HG02840 (cell line): ENCODE results near the gene CALY.

Experiments
- ATAC-seq: cut with Tn5 transposase; IDR thresholded peaks from one replicate; pipeline ENCODE4 v1.9.1; 2021; ENCODE audit warnings: mild to moderate bottlenecking, moderate library complexity, moderate number of reproducible peaks; ENCODE audit not compliant: unreplicated experiment, low FRiP score

Gene CALY

GRCh38 chr10:133353202-133353959 is 16.7 kb upstream of the CALY start:
- no peak for ATAC-seq

DNA sequence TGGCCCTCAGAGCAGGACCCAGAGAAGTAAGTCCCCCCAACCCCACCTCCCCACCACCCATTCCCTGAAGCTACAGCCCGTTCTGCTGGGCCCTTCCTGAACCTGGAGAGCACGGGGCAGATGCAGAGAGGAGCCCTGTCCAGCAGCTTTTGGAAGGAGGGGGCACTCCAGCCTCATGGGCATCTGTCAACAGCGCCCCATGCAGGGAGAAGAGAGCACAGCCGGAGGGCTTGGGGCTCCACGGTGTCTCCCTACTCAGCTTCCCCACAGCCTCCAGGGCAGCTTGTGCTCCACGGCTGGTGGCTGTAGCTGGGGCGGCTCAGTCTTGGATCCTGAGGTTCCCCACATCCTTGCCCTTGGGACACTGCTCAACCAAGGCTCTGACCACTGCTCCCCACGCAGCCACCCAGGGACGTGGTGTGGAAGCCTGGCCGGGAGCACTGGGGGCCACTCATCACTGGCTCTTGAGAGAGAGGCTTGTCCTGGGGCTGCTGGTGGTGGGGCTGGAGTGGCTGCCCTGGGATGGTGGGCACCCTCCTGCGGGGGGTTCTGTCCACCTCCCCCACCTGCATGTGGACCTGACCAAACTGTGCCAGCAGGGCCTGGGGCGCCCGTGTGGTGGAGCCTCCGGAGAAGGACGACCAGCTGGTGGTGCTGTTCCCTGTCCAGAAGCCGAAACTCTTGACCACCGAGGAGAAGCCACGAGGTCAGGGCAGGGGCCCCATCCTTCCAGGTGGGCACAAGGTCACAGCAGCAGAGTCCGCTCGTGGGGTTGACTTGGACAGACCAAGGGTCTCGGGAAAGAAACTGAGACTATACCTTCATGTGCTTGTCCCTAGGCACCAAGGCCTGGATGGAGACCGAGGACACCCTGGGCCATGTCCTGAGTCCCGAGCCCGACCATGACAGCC is 15.0 kb upstream of the CALY start:
- ATAC-seq = no peak

DNA sequence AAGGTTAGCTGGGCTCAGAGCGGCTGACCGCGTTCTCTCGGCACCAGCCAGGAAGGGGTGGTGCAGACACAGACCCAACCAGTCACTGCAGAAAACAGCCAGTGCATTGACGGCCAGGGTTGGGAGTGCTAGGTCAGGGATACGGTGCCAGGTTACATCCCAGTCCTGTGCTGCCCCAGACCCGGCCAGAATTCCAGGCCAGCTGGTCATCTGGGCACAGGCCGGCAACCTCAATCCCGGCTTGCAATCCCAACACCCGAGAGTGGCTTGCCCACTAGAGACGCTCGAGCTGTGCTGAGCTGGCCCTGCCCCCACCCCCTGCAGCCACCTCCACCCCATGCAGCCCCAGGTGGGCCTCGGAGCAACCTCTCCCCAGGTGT is 14.2 kb upstream of the CALY start:
- no peak for ATAC-seq

GRCh38 chr10:133350283-133350949 is 13.7 kb upstream of the CALY start:
- no peak for ATAC-seq

DNA sequence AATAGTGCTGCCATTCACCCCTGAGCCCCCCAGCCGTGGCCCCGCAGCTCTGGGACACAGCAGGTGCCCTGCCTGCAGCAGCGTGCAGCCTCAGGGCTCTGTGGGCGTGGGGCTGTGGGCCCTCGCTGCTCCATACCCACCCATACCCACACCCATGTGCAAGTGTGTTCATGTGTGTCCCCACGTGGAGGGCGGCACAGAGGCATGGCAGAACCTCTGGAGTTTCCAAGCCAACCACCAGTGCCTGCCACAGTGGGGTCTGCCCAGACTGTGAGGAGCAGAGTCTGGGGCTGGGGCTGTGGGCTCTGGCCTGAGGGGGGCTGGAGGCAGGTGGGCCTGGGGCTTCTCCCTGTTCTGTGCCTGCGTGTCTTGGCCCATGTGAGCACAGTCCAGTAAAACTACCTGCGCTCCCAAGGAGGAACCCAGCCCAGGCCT is 12.9 kb upstream of the CALY start:
- ATAC-seq = no peak

- ATAC-seq = no peak
These were observed 12.5 kb upstream of the CALY start for GRCh38 chr10:133349160-133349568.

GRCh38 chr10:133347710-133348517 is 11.2 kb upstream of the CALY start:
- ATAC-seq = no peak

GRCh38 chr10:133346413-133346812 is 9.7 kb upstream of the CALY start:
- no peak for ATAC-seq

DNA sequence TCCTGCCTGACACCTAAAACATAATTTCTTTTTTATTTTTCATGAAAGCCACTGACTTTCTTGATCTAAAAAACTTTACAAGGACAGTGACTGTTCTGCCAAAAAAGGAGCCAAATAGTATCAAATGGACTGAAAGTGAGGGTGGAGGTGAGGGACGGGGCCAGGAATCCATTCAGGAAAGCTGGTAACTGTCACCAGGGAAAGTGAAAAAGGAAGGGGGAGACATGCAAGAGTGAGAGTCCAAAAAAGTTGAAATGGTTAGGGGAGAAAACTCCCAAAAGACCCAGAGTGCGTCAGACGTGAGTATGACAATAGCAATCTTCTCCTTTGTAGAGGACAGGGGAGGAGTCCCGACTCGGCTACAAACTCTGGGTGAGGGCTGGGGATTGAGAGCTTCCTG is 7.5 kb upstream of the CALY start:
- ATAC-seq = no peak

- ATAC-seq = no peak
These were observed 6.9 kb upstream of the CALY start for GRCh38 chr10:133343558-133343957.

- no peak for ATAC-seq
These were observed 6.2 kb upstream of the CALY start for GRCh38 chr10:133342942-133343341.

- no peak for ATAC-seq
These were observed 5.3 kb upstream of the CALY start for GRCh38 chr10:133341983-133342382.

DNA sequence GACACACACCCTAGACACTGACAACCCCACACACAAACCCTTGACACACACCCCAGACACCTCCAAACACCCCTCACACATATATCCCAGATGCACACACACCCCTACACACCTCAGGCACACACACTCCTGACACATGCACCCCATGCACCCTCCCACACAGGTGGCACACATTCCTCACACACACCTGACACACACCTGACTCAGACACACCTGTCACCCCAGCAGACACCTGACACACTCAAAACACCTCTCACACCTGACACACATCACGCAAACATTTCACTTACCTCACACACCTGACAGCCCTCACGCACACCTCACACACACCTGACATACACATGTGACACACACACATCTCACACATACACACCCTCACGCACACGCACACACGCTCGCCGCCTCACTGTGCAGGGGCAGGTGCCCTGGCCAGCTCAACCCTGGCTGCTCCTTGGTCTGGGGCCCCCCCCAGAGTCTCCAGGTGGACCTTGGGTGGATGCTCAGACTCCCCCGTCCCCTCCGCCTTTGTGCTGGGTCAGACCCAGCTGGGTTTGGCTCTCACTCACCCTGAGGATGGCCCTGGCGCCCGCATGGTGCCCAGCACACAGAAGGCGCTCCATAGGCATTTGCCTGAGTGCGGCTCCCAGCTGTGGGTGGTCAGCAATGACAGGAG is 3.1 kb upstream of the CALY start:
- no peak for ATAC-seq

- ATAC-seq = no peak
These were observed 1.7 kb upstream of the CALY start for GRCh38 chr10:133338080-133339071.

- ATAC-seq = no peak
These were observed 652 bp upstream of the CALY start for GRCh38 chr10:133337370-133337725.

GRCh38 chr10:133336118-133336576 is 549 bp downstream of the CALY start:
- ATAC-seq = no peak

DNA sequence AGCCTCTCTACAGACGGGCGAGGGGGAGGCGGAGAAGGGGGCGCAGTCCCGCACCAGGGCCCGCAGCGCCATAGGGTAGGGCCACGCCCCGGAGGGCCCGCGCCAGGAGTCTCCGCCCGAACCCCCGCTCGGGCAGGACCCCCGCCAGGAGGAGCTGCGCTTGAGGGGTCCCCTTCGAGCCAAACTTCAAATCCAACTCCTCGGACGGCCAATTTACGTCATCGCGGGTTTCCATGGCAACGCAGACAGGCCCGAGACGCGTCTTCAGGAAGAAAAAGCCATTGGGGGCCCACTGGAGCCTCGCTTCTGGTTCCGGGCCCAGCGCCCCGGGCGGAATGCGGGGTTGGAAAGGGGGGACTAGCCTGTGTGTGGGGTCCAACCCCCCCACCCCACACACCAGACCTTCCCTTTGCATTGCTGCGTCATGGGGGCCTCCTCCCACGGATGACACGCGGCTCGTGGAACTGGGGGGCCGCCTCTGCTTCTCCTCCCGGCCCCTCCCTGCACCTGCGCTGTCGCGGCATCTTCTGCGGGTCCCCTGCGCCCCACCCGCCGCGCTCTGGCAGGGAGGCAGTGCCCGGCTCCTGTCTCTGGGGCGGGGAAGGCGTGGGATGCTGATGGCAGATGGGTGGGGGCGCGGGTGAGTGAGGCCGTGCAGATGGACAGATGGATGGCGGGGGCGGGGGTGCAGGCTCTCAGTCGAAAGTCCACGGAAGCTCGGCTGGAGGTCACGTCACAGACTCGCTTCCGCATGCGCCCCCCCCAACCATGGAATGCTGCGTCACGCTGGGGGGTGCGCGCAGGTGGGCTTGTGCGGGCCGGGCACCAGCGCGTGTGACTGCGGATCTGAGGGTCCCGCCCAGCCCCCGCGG is 1.2 kb downstream of the CALY start:
- ATAC-seq = no peak
